Esophagus squamous epithelium (tissue), 4 donors: Measurements from ENCODE around the gene PPIH.
"Not testable (repeated sequence)": the region's sequence is repeated elsewhere in the genome, so short reads cannot be mapped to it uniquely, and the experiment has no call there.

Source experiments
- POLR2A ChIP-seq, 4 donors: fragments of 450-650 bp; IDR thresholded peaks; one replicate each; pipeline ENCODE4 v1.6.1; 2017; ENCODE audit warnings: antibody characterized with exemption in 4 of 4, mild to moderate bottlenecking in 4 of 4, moderate library complexity in 3 of 4
- TF ChIP-seq, protein P1 (sequence below), 6 experiments: fragments of 450-650 bp in 4 of 6; fragments of 200-600 bp in 2 of 6; sonication (generic) in 2 of 6; IDR thresholded peaks; one replicate each; pipeline ENCODE4 v1.5.1; 2016 to 2019; ENCODE audit warnings: antibody characterized with exemption in 6 of 6, mild to moderate bottlenecking in 4 of 6, moderate library complexity in 4 of 6

DNA sequence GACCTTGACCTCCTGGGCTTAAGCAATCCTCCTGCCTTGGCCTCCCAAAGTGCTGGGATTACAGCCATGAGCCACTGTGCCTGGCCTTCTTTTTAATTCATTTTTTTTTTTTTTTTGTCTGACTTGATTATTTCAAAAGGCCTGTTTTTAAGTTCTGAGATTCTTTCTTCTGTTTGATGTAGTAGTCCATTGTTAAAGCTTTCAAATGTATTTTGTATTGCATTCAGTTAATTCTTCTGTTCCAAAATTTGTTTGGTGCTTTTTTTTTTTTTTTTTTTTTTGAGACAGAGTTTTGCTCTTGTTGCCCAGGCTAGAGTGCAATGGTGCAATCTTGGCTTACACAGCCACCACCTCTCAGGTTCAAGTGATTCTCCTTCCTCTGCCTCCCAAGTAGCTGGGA is 56.2 kb downstream of the PPIH start:
- TF ChIP-seq, protein P1, sequence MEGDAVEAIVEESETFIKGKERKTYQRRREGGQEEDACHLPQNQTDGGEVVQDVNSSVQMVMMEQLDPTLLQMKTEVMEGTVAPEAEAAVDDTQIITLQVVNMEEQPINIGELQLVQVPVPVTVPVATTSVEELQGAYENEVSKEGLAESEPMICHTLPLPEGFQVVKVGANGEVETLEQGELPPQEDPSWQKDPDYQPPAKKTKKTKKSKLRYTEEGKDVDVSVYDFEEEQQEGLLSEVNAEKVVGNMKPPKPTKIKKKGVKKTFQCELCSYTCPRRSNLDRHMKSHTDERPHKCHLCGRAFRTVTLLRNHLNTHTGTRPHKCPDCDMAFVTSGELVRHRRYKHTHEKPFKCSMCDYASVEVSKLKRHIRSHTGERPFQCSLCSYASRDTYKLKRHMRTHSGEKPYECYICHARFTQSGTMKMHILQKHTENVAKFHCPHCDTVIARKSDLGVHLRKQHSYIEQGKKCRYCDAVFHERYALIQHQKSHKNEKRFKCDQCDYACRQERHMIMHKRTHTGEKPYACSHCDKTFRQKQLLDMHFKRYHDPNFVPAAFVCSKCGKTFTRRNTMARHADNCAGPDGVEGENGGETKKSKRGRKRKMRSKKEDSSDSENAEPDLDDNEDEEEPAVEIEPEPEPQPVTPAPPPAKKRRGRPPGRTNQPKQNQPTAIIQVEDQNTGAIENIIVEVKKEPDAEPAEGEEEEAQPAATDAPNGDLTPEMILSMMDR (IDR thresholded peaks at IDR 0.05): not testable (repeated sequence)
- TF ChIP-seq POLR2A (IDR thresholded peaks at IDR 0.05): not testable (repeated sequence)
